ENCODE results near the gene CELSR1.

The CELSR1 gene

DNA sequence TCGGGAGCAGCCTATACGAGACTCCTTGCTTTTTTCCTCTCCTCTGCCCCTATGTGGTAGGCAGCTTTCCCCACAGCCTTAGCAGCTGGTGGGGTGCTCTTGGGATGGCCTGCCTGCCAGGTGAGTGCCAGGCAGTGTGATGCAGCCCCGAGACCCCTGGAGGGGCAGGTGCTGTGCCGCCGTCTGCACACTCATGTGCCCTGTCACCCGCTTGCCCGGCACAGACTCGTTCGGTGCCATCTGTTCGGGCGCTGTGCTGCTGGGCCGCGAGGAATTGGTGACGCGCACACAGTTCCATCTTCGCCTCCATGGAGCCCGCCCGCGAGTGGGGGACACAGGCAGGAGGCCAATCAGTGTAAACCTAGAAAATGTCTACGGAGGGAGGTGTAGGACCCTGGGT, 186.8 kb downstream of the CELSR1 start:
- DNase-seq (ENCODE audit: insufficient read length) (no peak), FAIRE-seq (no peak)
- TF ChIP-seq POLR2A (IDR thresholded peaks at IDR 0.05; ENCODE audit: low read depth, low read length) (0 out of 2 replicates have a peak, but pooled peaks have one; percentile 9), POLR2AphosphoS5 (IDR thresholded peaks at IDR 0.05; ENCODE audit: low read depth, low read length) (no peak), TAF1 (IDR thresholded peaks at IDR 0.05; ENCODE audit: borderline replicate concordance, low read depth, low read length) (no peak)

- no peak for TF ChIP-seq POLR2A (IDR thresholded peaks at IDR 0.05; ENCODE audit: low read depth, low read length)
- no peak for TF ChIP-seq POLR2AphosphoS5 (IDR thresholded peaks at IDR 0.05; ENCODE audit: low read depth, low read length)
- no peak for TF ChIP-seq TAF1 (IDR thresholded peaks at IDR 0.05; ENCODE audit: borderline replicate concordance, low read depth, low read length)
- no peak for DNase-seq (ENCODE audit: insufficient read length)
- FAIRE-seq, result no peak
These were observed 187.3 kb downstream of the CELSR1 start for GRCh38 chr22:46350121-46350520.

- DNase-seq (ENCODE audit: insufficient read length) (no peak), FAIRE-seq (no peak)
- TF ChIP-seq POLR2A (IDR thresholded peaks at IDR 0.05; ENCODE audit: low read depth, low read length) (no peak), POLR2AphosphoS5 (IDR thresholded peaks at IDR 0.05; ENCODE audit: low read depth, low read length) (no peak), TAF1 (IDR thresholded peaks at IDR 0.05; ENCODE audit: borderline replicate concordance, low read depth, low read length) (no peak)
These were observed 187.7 kb downstream of the CELSR1 start for GRCh38 chr22:46349681-46350080.

- no peak for TF ChIP-seq POLR2A (IDR thresholded peaks at IDR 0.05; ENCODE audit: low read depth, low read length)
- no peak for TF ChIP-seq TAF1 (IDR thresholded peaks at IDR 0.05; ENCODE audit: borderline replicate concordance, low read depth, low read length)
- no peak for TF ChIP-seq POLR2AphosphoS5 (IDR thresholded peaks at IDR 0.05; ENCODE audit: low read depth, low read length)
- FAIRE-seq (no peak), DNase-seq (ENCODE audit: insufficient read length) (no peak)
These were observed 188.2 kb downstream of the CELSR1 start for GRCh38 chr22:46349238-46349637.

- DNase-seq (ENCODE audit: insufficient read length) (no peak), FAIRE-seq (no peak)
- TF ChIP-seq POLR2A (IDR thresholded peaks at IDR 0.05; ENCODE audit: low read depth, low read length) (no peak), POLR2AphosphoS5 (IDR thresholded peaks at IDR 0.05; ENCODE audit: low read depth, low read length) (no peak), TAF1 (IDR thresholded peaks at IDR 0.05; ENCODE audit: borderline replicate concordance, low read depth, low read length) (no peak)
These were observed 189.2 kb downstream of the CELSR1 start for GRCh38 chr22:46348099-46348695.

GRCh38 chr22:46347646-46348045, 189.8 kb downstream of the CELSR1 start:
- FAIRE-seq (no peak), DNase-seq (ENCODE audit: insufficient read length) (no peak)
- TF ChIP-seq TAF1 (IDR thresholded peaks at IDR 0.05; ENCODE audit: borderline replicate concordance, low read depth, low read length) (no peak), POLR2A (IDR thresholded peaks at IDR 0.05; ENCODE audit: low read depth, low read length) (no peak), POLR2AphosphoS5 (IDR thresholded peaks at IDR 0.05; ENCODE audit: low read depth, low read length) (no peak)

- no peak for DNase-seq (ENCODE audit: insufficient read length)
- FAIRE-seq, result no peak
- TF ChIP-seq POLR2A (IDR thresholded peaks at IDR 0.05; ENCODE audit: low read depth, low read length) (no peak), TAF1 (IDR thresholded peaks at IDR 0.05; ENCODE audit: borderline replicate concordance, low read depth, low read length) (no peak), POLR2AphosphoS5 (IDR thresholded peaks at IDR 0.05; ENCODE audit: low read depth, low read length) (no peak)
These were observed 190.6 kb downstream of the CELSR1 start for GRCh38 chr22:46346680-46347405.

DNA sequence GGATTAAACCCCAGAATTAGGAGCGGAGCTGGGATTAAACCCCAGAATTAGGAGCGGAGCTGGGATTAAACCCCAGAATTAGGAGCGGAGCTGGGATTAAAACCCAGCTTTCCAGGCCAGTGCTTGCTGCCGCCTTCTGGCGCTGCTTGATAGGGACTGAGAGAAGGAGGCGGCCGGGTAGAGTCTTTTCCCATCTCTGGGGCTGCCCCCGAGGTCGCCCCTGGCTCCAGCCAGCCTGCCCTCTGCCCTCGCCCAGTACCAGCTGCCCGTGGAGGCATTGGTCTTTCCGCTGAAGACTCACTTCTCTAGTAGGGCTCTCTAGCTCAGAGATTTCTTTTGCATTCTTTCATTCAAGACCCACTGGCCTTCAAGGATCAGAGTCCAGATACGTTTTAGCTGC, 196.7 kb downstream of the CELSR1 start:
- no peak for TF ChIP-seq POLR2AphosphoS5 (IDR thresholded peaks at IDR 0.05; ENCODE audit: low read depth, low read length)
- TF ChIP-seq POLR2A (IDR thresholded peaks at IDR 0.05; ENCODE audit: low read depth, low read length), result no peak
- no peak for TF ChIP-seq TAF1 (IDR thresholded peaks at IDR 0.05; ENCODE audit: borderline replicate concordance, low read depth, low read length)
- FAIRE-seq, result no peak
- DNase-seq (ENCODE audit: insufficient read length), result no peak

DNA sequence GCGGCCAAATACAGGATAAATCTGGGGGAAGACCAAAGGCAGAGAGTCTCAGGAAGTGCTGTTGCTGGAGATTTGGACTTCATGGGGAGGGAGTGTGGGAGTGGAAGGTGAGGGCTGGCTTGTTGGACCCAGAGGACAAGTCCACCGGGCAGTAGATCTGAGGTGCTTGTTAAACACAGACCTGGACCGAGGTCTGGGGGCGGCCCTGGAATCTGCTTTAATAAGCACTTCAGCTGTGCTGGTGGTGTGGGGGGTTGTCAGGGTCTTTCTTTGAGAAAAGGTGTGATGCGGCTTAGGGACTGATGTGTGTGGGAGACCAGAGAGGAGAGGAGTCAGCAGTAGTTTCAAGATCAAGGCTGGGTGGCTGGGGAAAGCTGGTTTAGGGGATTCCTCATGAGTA, 197.5 kb downstream of the CELSR1 start:
- DNase-seq (ENCODE audit: insufficient read length) (no peak), FAIRE-seq (no peak)
- TF ChIP-seq POLR2A (IDR thresholded peaks at IDR 0.05; ENCODE audit: low read depth, low read length), result no peak
- TF ChIP-seq TAF1 (IDR thresholded peaks at IDR 0.05; ENCODE audit: borderline replicate concordance, low read depth, low read length), result no peak
- no peak for TF ChIP-seq POLR2AphosphoS5 (IDR thresholded peaks at IDR 0.05; ENCODE audit: low read depth, low read length)

GRCh38 chr22:46338636-46339035, 198.8 kb downstream of the CELSR1 start:
- TF ChIP-seq POLR2AphosphoS5 (IDR thresholded peaks at IDR 0.05; ENCODE audit: low read depth, low read length), result no peak
- no peak for TF ChIP-seq TAF1 (IDR thresholded peaks at IDR 0.05; ENCODE audit: borderline replicate concordance, low read depth, low read length)
- TF ChIP-seq POLR2A (IDR thresholded peaks at IDR 0.05; ENCODE audit: low read depth, low read length), result no peak

GRCh38 chr22:46337870-46338269, 199.6 kb downstream of the CELSR1 start:
- FAIRE-seq (no peak), DNase-seq (ENCODE audit: insufficient read length) (no peak)
- TF ChIP-seq TAF1 (IDR thresholded peaks at IDR 0.05; ENCODE audit: borderline replicate concordance, low read depth, low read length) (no peak), POLR2AphosphoS5 (IDR thresholded peaks at IDR 0.05; ENCODE audit: low read depth, low read length) (no peak), POLR2A (IDR thresholded peaks at IDR 0.05; ENCODE audit: low read depth, low read length) (no peak)

More at GRCh38 chr22:46338636-46339035, 198.8 kb downstream of the CELSR1 start:
- DNase-seq (ENCODE audit: insufficient read length), result no peak
- no peak for FAIRE-seq

Measured in GM12892 (cell line).